HepG2 (cell line): ENCODE measurements around the gene PGPEP1.

Experiments used
- FLYWCH1 ChIP-seq: sonication (generic); formaldehyde crosslinking; IDR thresholded peaks from 2 replicates; pipeline ENCODE4 v1.8.1; 2023; ENCODE audit warnings: mild to moderate bottlenecking, missing genetic modification reagents
- MXI1 ChIP-seq: IDR thresholded peaks from 3 replicates; pipeline ENCODE4 v1.6.1; 2012; ENCODE audit warnings: low read depth, low read length, inconsistent platforms, borderline replicate concordance
- PATZ1 ChIP-seq: sonication (generic); formaldehyde crosslinking; IDR thresholded peaks from 2 replicates; pipeline ENCODE4 v1.4.0; 2020; ENCODE audit warnings: missing genetic modification reagents
- PHB2 ChIP-seq: fragments of 450-650 bp; IDR thresholded peaks from 2 replicates; pipeline ENCODE4 v1.6.1; 2018; ENCODE audit not compliant: partially characterized antibody
- PHF21A ChIP-seq: sonication (generic); formaldehyde crosslinking; IDR thresholded peaks from 2 replicates; pipeline ENCODE4 v1.5.0; 2020; ENCODE audit warnings: mild to moderate bottlenecking, missing genetic modification reagents
- POLR2A ChIP-seq, 2 experiments: IDR thresholded peaks; 2 replicates each; pipeline ENCODE4 v1.6.1; 2011; ENCODE audit warnings: low read depth in 2 of 2, low read length in 2 of 2, mild to moderate bottlenecking in 1 of 2, moderate library complexity in 1 of 2; ENCODE audit not compliant: insufficient read depth in 1 of 2
- RELA ChIP-seq: sonication (generic); formaldehyde crosslinking; IDR thresholded peaks from 2 replicates; pipeline ENCODE4 v1.4.0; 2020; ENCODE audit warnings: missing genetic modification reagents
- RFX1 ChIP-seq: fragments of 450-650 bp; IDR thresholded peaks from 2 replicates; pipeline ENCODE4 v1.6.1; 2017
- ZMAT3 ChIP-seq: sonication (generic); formaldehyde crosslinking; conservative IDR thresholded peaks from 2 replicates; pipeline ENCODE4 v1.7.0; 2021; ENCODE audit warnings: missing genetic modification reagents

DNA sequence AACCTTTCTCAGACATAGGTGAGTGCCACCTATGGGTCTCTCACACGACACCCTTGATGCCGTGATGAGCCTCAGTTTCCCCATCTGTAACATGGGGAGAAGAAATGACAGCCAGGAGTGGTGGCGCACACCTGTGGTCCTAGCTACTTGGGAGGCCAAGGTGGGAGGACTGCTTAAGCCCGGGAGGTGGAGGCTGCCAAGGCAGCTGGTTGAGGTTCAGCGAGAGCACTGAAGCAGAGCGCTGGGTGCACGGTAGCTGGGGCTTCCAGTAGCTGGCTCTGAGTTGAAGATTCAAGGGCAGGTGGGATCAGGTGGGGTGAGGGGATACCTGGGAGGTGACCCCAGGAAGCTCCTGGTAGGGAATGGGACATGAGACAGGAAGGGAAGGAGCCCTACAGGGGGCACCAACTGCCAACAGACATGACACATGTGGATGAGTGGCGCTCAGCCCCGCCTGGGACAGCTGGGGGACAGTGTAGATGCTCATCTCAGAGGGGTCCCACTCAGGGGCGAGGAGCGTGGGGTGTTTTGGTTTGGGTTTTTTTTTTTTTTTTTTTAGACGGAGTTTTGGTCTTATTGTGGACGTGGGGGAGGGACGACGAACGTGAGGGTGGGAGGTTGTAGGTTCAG is 72.3 kb downstream of the PGPEP1 start:
- TF ChIP-seq FLYWCH1 (CRISPR knock-in tag) = no peak
- TF ChIP-seq RFX1 = no peak
- TF ChIP-seq PHB2 = no peak
- no peak for TF ChIP-seq ZMAT3 (CRISPR knock-in tag)
- no peak for TF ChIP-seq RELA
- TF ChIP-seq PATZ1 (CRISPR knock-in tag) = no peak
- no peak for TF ChIP-seq POLR2A (IDR thresholded peaks at IDR 0.05; ENCODE audit: insufficient read depth in 1 of 2, low read depth in 2 of 2, low read length in 2 of 2)
- TF ChIP-seq PHF21A (CRISPR knock-in tag) = no peak
- TF ChIP-seq MXI1 = no peak
